GM23248 (cell line): Measurements from ENCODE around the gene HIVEP1.

Experiments used
- EZH2 ChIP-seq: fragments of 200-600 bp; sonication (generic); IDR thresholded peaks from 2 replicates; pipeline ENCODE4 v1.6.1; 2018; ENCODE audit warnings: antibody characterized with exemption, mild to moderate bottlenecking; ENCODE audit not compliant: insufficient read depth, poor library complexity, severe bottlenecking
- EZH2phosphoT487 ChIP-seq: fragments of 200-600 bp; sonication (generic); IDR thresholded peaks from 2 replicates; pipeline ENCODE4 v1.6.1; 2018; ENCODE audit warnings: antibody characterized with exemption, moderate library complexity, mild to moderate bottlenecking, low read depth; ENCODE audit not compliant: insufficient read depth

- no peak for TF ChIP-seq EZH2phosphoT487
- no peak for TF ChIP-seq EZH2
Measured at GRCh38 chr6:12174878-12175277, 162.8 kb downstream of the HIVEP1 start.
